ENCODE results near the gene NFATC2. TPM values are rescaled to one million over a fixed set of nuclear protein-coding genes. Genes with fewer than 3 reads are reported as not detected.

Gene NFATC2
- total and polyA plus RNA-seq, 2 of the 8 experiments (the other 6 are each of a cell fraction or from before 2014, with no cell fraction given): 0.27 to 0.91 TPM

DNA sequence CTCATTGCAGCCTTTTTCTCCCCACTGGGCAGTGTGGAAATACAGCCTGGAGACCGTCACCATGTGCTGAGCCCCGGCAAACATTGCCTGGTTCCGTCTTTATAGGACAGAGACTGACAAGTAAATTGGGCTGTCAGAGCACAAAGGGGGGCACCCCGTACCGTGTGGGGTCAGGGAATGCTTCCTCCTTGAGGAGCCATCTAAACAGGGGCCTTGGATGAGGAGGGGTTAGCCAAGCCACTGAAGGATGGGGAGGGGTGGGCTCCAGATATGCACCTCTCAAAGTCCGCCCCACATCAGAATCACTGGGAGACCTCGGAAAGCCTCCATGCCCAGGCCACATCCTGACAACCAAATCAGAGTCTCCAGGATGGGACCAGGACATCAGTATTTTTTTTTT is 73.9 kb downstream of the NFATC2 start:
- Histone ChIP-seq H3K4me1 (replicated peaks in 1 of 4; ENCODE audit: control insufficient read depth in 3 of 4, insufficient read depth in 4 of 4, low read length in 3 of 4) (no peaks in the 10 kb centered on the region), H2AK5ac (ENCODE audit: low read depth, low read length) (no peak overlapping the region)
- FAIRE-seq: no peak
- no peak for TF ChIP-seq SIX5 (IDR thresholded peaks at IDR 0.05; ENCODE audit: low read depth, low read length)
- TF ChIP-seq EGR1 (IDR thresholded peaks at IDR 0.05; ENCODE audit: borderline replicate concordance, low read depth, low read length): no peak
- TF ChIP-seq SP2 (IDR thresholded peaks at IDR 0.05; ENCODE audit: low read length): no peak
- TF ChIP-seq CBX5 (IDR thresholded peaks at IDR 0.05; ENCODE audit: low read depth, low read length): no peak
- TF ChIP-seq, protein P1, sequence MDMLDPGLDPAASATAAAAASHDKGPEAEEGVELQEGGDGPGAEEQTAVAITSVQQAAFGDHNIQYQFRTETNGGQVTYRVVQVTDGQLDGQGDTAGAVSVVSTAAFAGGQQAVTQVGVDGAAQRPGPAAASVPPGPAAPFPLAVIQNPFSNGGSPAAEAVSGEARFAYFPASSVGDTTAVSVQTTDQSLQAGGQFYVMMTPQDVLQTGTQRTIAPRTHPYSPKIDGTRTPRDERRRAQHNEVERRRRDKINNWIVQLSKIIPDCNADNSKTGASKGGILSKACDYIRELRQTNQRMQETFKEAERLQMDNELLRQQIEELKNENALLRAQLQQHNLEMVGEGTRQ (IDR thresholded peaks at IDR 0.05; ENCODE audit: low read length): no peak
- no peak for TF ChIP-seq SRF (IDR thresholded peaks at IDR 0.05; ENCODE audit: low read depth, low read length)
- TF ChIP-seq YY1 (IDR thresholded peaks at IDR 0.05; ENCODE audit: low read depth, low read length): no peak
- TF ChIP-seq TEAD4 (IDR thresholded peaks at IDR 0.05; ENCODE audit: low read depth, low read length): no peak
- TF ChIP-seq JUND (IDR thresholded peaks at IDR 0.05; ENCODE audit: low read length): no peak
- no peak for TF ChIP-seq MAX (IDR thresholded peaks at IDR 0.05)
- no peak for TF ChIP-seq GABPA (IDR thresholded peaks at IDR 0.05; ENCODE audit: borderline replicate concordance, insufficient read depth, low read length)
- TF ChIP-seq RAD21 (IDR thresholded peaks at IDR 0.05 in 1 of 2, conservative IDR thresholded peaks at IDR 0.05 in 1 of 2; ENCODE audit: low read depth in 2 of 2, low read length in 2 of 2): no peak

More for the DNA sequence above, 73.9 kb downstream of the NFATC2 start:
- POLR2A ChIA-PET (ENCODE audit: partially characterized antibody): no interaction called here
- no peaks in the 10 kb centered on the region for H3K79me2 ChIP-seq (ENCODE audit: control insufficient read depth in 1 of 2, insufficient read depth in 2 of 2, low read length in 2 of 2)
- H3K14ac ChIP-seq (ENCODE audit: insufficient read length): no peak overlapping the region
- H2BK20ac ChIP-seq (ENCODE audit: low read length): no peak overlapping the region
- no peak overlapping the region for H3K23ac ChIP-seq (ENCODE audit: insufficient read length)
- H3K4ac ChIP-seq (replicated peaks; ENCODE audit: insufficient read length, low read depth, low read length): no peak overlapping the region
- 90% methylated on average over 5 of the region's 7 CpGs; no CpG with 5 or more reads in 1 of the 2 experiments for WGBS, 2 experiments (ENCODE audit: extremely low coverage in 1 of 2, insufficient coverage in 1 of 2, insufficient read length in 1 of 2, insufficient replicate concordance in 2 of 2, low coverage in 1 of 2, low lambda C conversion rate in 2 of 2, missing lambda C conversion rate in 1 of 2)
- H2BK5ac ChIP-seq (ENCODE audit: low read depth, low read length): no peak overlapping the region
- H3K56ac ChIP-seq (replicated peaks; ENCODE audit: insufficient read length, low read depth, low read length): no peak overlapping the region
- no peaks in the 10 kb centered on the region for H3K27me3 ChIP-seq (replicated peaks in 1 of 4; ENCODE audit: control insufficient read depth in 3 of 4, extremely low read depth in 1 of 4, insufficient read depth in 3 of 4, low read length in 3 of 4)
- no peak overlapping the region for H4K5ac ChIP-seq (ENCODE audit: insufficient read length, low read depth, low read length)
- H3K23me2 ChIP-seq (ENCODE audit: low read depth, low read length): no peaks in the 10 kb centered on the region
- peaks cover 0 to 2% of the 10 kb centered on the region in 2 experiments for H4K20me1 ChIP-seq (replicated peaks in 1 of 2; ENCODE audit: control insufficient read depth in 1 of 2, insufficient read depth in 2 of 2, low read length in 2 of 2)
- no peak overlapping the region for H2BK120ac ChIP-seq (replicated peaks; ENCODE audit: low read depth, low read length)
- no peak overlapping the region; a peak in 1 of 7 replicates for H3K9ac ChIP-seq (replicated peaks in 1 of 4; ENCODE audit: extremely low read depth in 1 of 4, low read depth in 3 of 4, low read length in 3 of 4)
- H3K27ac ChIP-seq (ENCODE audit: low read depth, low read length): no peak overlapping the region
- H3K36me3 ChIP-seq (ENCODE audit: control insufficient read depth in 2 of 4, insufficient read depth in 4 of 4, low read length in 3 of 4): no peaks in the 10 kb centered on the region
- DNase-seq (ENCODE audit: low read depth in 1 of 2, low spot score in 2 of 2): no peak
- no peak overlapping the region for H2BK12ac ChIP-seq (ENCODE audit: low read depth, low read length)
- H3K18ac ChIP-seq (ENCODE audit: extremely low read depth, low read length): no peak overlapping the region
- H3K9me3 ChIP-seq (ENCODE audit: insufficient read depth in 2 of 2, low read depth in 1 of 2, low read length in 1 of 2): no peaks in the 10 kb centered on the region
- no peak overlapping the region for H3K4me2 ChIP-seq (ENCODE audit: insufficient read depth in 1 of 2, low read depth in 2 of 2, low read length in 2 of 2)
- H3K79me1 ChIP-seq (ENCODE audit: low read depth, low read length): no peaks in the 10 kb centered on the region
- no peak overlapping the region for H3K4me3 ChIP-seq (ENCODE audit: extremely low read depth in 1 of 4, insufficient read depth in 2 of 4, low read depth in 3 of 4, low read length in 4 of 4)
- H2BK15ac ChIP-seq (ENCODE audit: low read length): no peak overlapping the region; the same call in 1 of the 2 replicates
- 0 out of 2 replicates have a peak overlapping the region, but pooled peaks have one; percentile 23 for H4K8ac ChIP-seq (ENCODE audit: extremely low read depth, insufficient read depth, low read length)
- no peak overlapping the region for H2AFZ ChIP-seq (ENCODE audit: low read length)
- no peak overlapping the region for H4K91ac ChIP-seq (replicated peaks; ENCODE audit: insufficient read length, low read length)
- CTCF ChIA-PET (ENCODE audit: partially characterized antibody): interaction anchor here (0.6 kb wide), 1 partner anchor 97 kb away, joined by 4 read pairs; no protein-coding TSS in a partner anchor
